K562 (cell line): ENCODE measurements around the gene ATPAF2. TPM values are rescaled to one million over a fixed set of nuclear protein-coding genes. Genes with fewer than 3 reads are reported as not detected.

Experiments used
- ETV6 ChIP-seq, 3 experiments: fragments of 150-350 bp in 1 of 3; sonication (generic) in 1 of 3; formaldehyde crosslinking in 1 of 3; IDR thresholded peaks; 2 replicates each; pipeline versions ENCODE4 v1.6.1 to v1.8.0; 2014 to 2022; ENCODE audit warnings: borderline replicate concordance in 2 of 3, low read depth in 2 of 3, antibody characterized with exemption in 1 of 3, low read length in 1 of 3, mild to moderate bottlenecking in 1 of 3, missing genetic modification reagents in 1 of 3
- FOXK2 ChIP-seq, 2 experiments: fragments of 450-650 bp; IDR thresholded peaks in 1 of 2; conservative IDR thresholded peaks in 1 of 2; 2 replicates each; pipeline ENCODE4 v1.6.1; 2016; ENCODE audit warnings: low read depth in 2 of 2, mild to moderate bottlenecking in 1 of 2
- HDAC2 ChIP-seq: fragments of 450-650 bp; IDR thresholded peaks from 2 replicates; pipeline ENCODE4 v1.6.1; 2016; ENCODE audit warnings: mild to moderate bottlenecking
- HEY1 ChIP-seq: fragments of 250-450 bp; sonication (Bioruptor Pico); IDR thresholded peaks from 2 replicates; pipeline ENCODE4 v1.5.0; 2020; ENCODE audit warnings: mild to moderate bottlenecking, moderate library complexity, borderline replicate concordance
- KHSRP ChIP-seq: fragments of 450-650 bp; IDR thresholded peaks from 2 replicates; pipeline ENCODE4 v1.6.1; 2017
- PCBP2 ChIP-seq: fragments of 200-400 bp; formaldehyde crosslinking; IDR thresholded peaks from 2 replicates; pipeline ENCODE4 v1.6.1; 2018; ENCODE audit warnings: low read length, low read depth, mild to moderate bottlenecking, moderate library complexity; ENCODE audit not compliant: poor library complexity, severe bottlenecking
- PTTG1 ChIP-seq: fragments of 450-650 bp; IDR thresholded peaks from 2 replicates; pipeline ENCODE4 v1.6.1; 2016; ENCODE audit warnings: low read depth, mild to moderate bottlenecking, missing genetic modification characterization, missing compliant biosample characterization
- TEAD1 ChIP-seq, 2 experiments: fragments of 450-650 bp in 1 of 2; sonication (generic) in 1 of 2; formaldehyde crosslinking; IDR thresholded peaks; 2 replicates each; pipeline versions ENCODE4 v1.4.0 to v1.8.0; 2020 to 2022; ENCODE audit warnings: mild to moderate bottlenecking in 2 of 2, missing genetic modification reagents in 1 of 2
- ZNF175 ChIP-seq: fragments of 200-800 bp; sonication (Bioruptor generic); IDR thresholded peaks from 2 replicates; pipeline ENCODE4 v1.6.1; 2016; ENCODE audit warnings: low read depth, mild to moderate bottlenecking, missing genetic modification characterization, missing compliant biosample characterization
- polyA plus RNA-seq, 8 experiments: library from polyadenylated mRNA; depleted of rRNA in 4 of 8; stranded (reverse) in 5 of 8; unstranded in 3 of 8; fragments of >200 nt; fragmentation: Nextera tagmentation in 2 of 8; fragmentation: Illumina TruSeq in 1 of 8; extraction: Ambion mirVana in 2 of 8; extraction: Trizol in 1 of 8; gene quantifications; 2 replicates each; pipeline versions ENCODE4 v1.2.1 to v1.2.3, GENCODE V29; 2011 to 2014; ENCODE audit warnings: inconsistent platforms in 1 of 8, missing spikeins in 1 of 8
- total RNA-seq, 7 experiments: library from RNA; depleted of rRNA in 6 of 7; stranded (reverse); fragments of >200 nt in 6 of 7; fragmentation: Illumina TruSeq in 2 of 7; extraction: Trizol in 2 of 7; gene quantifications; 2 replicates each; pipeline versions ENCODE4 v1.2.1 to v1.2.3, GENCODE V29; 2011 to 2021; ENCODE audit warnings: low replicate concordance in 1 of 7
- TF ChIP-seq, protein P1 (sequence below): fragments of 200-600 bp; sonication (generic); IDR thresholded peaks from one replicate; pipeline ENCODE4 v1.6.1; 2012; ENCODE audit warnings: mild to moderate bottlenecking, low read depth, low read length, inconsistent platforms
- TF ChIP-seq, protein P2 (sequence below): sonication (generic); formaldehyde crosslinking; IDR thresholded peaks from 2 replicates; pipeline ENCODE4 v1.8.0; 2023; ENCODE audit warnings: mild to moderate bottlenecking, missing genetic modification reagents

The ATPAF2 gene
- total and polyA plus RNA-seq, 9 of the 15 experiments (the other 6 are each of a cell fraction or from before 2014, with no cell fraction given) = 2.1 to 19.2 (median 11.3) TPM

DNA sequence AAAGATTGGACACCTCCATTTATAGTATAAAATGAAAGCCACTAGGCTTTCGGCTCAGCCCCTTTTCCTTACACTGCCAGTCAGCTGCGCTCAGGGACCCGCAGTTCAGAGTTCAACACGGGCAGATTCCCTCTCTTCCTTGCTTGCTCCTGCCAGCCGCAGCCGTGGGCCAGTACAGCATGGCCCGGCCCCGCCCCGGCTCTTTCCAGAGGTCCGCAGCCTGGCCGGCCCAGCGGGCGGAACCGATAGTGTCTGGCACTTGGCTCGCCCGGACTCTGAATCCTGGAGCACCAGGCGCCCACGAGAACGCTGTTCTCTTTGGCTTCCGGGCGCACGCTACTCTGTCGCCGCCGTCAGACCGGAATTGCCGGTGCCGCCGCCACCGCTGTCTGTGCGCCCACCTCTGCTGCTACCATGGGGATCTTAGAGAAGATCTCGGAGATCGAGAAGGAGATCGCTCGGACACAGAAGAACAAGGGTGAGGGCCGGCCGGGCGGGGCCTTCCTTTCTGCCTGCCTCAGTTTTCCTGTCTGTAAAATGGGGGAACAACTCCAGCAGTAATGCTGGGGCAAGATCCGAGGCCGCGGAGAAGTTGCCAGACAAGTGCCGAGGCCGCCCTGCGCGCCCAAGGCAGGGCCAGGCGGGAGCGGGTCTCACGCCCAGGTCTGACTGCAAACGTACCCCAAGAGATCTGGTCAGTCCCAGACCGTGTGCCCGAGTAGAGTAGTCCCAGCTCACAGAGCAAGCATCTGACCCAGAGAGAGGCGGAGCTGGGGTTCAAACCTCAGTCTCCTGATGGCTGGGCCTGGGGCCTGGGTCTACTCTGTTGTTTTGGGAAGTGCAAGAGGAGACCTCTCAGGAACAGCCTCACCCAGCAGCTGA, 48.9 kb upstream of the ATPAF2 start, which contains the start of gene DRG2 (continued):
- TF ChIP-seq, protein P1, sequence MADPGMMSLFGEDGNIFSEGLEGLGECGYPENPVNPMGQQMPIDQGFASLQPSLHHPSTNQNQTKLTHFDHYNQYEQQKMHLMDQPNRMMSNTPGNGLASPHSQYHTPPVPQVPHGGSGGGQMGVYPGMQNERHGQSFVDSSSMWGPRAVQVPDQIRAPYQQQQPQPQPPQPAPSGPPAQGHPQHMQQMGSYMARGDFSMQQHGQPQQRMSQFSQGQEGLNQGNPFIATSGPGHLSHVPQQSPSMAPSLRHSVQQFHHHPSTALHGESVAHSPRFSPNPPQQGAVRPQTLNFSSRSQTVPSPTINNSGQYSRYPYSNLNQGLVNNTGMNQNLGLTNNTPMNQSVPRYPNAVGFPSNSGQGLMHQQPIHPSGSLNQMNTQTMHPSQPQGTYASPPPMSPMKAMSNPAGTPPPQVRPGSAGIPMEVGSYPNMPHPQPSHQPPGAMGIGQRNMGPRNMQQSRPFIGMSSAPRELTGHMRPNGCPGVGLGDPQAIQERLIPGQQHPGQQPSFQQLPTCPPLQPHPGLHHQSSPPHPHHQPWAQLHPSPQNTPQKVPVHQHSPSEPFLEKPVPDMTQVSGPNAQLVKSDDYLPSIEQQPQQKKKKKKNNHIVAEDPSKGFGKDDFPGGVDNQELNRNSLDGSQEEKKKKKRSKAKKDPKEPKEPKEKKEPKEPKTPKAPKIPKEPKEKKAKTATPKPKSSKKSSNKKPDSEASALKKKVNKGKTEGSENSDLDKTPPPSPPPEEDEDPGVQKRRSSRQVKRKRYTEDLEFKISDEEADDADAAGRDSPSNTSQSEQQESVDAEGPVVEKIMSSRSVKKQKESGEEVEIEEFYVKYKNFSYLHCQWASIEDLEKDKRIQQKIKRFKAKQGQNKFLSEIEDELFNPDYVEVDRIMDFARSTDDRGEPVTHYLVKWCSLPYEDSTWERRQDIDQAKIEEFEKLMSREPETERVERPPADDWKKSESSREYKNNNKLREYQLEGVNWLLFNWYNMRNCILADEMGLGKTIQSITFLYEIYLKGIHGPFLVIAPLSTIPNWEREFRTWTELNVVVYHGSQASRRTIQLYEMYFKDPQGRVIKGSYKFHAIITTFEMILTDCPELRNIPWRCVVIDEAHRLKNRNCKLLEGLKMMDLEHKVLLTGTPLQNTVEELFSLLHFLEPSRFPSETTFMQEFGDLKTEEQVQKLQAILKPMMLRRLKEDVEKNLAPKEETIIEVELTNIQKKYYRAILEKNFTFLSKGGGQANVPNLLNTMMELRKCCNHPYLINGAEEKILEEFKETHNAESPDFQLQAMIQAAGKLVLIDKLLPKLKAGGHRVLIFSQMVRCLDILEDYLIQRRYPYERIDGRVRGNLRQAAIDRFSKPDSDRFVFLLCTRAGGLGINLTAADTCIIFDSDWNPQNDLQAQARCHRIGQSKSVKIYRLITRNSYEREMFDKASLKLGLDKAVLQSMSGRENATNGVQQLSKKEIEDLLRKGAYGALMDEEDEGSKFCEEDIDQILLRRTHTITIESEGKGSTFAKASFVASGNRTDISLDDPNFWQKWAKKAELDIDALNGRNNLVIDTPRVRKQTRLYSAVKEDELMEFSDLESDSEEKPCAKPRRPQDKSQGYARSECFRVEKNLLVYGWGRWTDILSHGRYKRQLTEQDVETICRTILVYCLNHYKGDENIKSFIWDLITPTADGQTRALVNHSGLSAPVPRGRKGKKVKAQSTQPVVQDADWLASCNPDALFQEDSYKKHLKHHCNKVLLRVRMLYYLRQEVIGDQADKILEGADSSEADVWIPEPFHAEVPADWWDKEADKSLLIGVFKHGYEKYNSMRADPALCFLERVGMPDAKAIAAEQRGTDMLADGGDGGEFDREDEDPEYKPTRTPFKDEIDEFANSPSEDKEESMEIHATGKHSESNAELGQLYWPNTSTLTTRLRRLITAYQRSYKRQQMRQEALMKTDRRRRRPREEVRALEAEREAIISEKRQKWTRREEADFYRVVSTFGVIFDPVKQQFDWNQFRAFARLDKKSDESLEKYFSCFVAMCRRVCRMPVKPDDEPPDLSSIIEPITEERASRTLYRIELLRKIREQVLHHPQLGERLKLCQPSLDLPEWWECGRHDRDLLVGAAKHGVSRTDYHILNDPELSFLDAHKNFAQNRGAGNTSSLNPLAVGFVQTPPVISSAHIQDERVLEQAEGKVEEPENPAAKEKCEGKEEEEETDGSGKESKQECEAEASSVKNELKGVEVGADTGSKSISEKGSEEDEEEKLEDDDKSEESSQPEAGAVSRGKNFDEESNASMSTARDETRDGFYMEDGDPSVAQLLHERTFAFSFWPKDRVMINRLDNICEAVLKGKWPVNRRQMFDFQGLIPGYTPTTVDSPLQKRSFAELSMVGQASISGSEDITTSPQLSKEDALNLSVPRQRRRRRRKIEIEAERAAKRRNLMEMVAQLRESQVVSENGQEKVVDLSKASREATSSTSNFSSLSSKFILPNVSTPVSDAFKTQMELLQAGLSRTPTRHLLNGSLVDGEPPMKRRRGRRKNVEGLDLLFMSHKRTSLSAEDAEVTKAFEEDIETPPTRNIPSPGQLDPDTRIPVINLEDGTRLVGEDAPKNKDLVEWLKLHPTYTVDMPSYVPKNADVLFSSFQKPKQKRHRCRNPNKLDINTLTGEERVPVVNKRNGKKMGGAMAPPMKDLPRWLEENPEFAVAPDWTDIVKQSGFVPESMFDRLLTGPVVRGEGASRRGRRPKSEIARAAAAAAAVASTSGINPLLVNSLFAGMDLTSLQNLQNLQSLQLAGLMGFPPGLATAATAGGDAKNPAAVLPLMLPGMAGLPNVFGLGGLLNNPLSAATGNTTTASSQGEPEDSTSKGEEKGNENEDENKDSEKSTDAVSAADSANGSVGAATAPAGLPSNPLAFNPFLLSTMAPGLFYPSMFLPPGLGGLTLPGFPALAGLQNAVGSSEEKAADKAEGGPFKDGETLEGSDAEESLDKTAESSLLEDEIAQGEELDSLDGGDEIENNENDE = no peak
- TF ChIP-seq PTTG1 (tag) (no peak), ZNF175 (CRISPR knock-in tag) (no peak), ETV6 (IDR thresholded peaks at IDR 0.05; ENCODE audit: borderline replicate concordance in 1 of 2, low read depth in 2 of 2, low read length in 1 of 2) (no peak), ETV6 (CRISPR knock-in tag; IDR thresholded peaks at IDR 0.05; ENCODE audit: borderline replicate concordance) (peak; percentile 45; the same call in 1 of the 2 replicates), HEY1 (CRISPR knock-in tag) (no peak), TEAD1 (CRISPR knock-in tag; IDR thresholded peaks at IDR 0.05) (peak; percentile 70 to 83), PCBP2 (no peak), FOXK2 (conservative IDR thresholded peaks at IDR 0.05 in 1 of 2, IDR thresholded peaks at IDR 0.05 in 1 of 2; ENCODE audit: low read depth in 2 of 2) (peak in 1 of 2 experiments; percentile 65; a peak in 1 of 4 replicates), KHSRP (no peak), HDAC2 (peak; percentile 99)
- TF ChIP-seq, protein P2, sequence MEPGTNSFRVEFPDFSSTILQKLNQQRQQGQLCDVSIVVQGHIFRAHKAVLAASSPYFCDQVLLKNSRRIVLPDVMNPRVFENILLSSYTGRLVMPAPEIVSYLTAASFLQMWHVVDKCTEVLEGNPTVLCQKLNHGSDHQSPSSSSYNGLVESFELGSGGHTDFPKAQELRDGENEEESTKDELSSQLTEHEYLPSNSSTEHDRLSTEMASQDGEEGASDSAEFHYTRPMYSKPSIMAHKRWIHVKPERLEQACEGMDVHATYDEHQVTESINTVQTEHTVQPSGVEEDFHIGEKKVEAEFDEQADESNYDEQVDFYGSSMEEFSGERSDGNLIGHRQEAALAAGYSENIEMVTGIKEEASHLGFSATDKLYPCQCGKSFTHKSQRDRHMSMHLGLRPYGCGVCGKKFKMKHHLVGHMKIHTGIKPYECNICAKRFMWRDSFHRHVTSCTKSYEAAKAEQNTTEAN (CRISPR knock-in tag) = no peak
